ENCODE data around the gene MAN2B1. TPM values are rescaled to one million over a fixed set of nuclear protein-coding genes. Genes with fewer than 3 reads are reported as not detected.
"Not testable (repeated sequence)": the region's sequence is repeated elsewhere in the genome, so short reads cannot be mapped to it uniquely, and the experiment has no call there.

The MAN2B1 gene
- total RNA-seq, 1 donor from 2014 or later, result 76.4 TPM

DNA sequence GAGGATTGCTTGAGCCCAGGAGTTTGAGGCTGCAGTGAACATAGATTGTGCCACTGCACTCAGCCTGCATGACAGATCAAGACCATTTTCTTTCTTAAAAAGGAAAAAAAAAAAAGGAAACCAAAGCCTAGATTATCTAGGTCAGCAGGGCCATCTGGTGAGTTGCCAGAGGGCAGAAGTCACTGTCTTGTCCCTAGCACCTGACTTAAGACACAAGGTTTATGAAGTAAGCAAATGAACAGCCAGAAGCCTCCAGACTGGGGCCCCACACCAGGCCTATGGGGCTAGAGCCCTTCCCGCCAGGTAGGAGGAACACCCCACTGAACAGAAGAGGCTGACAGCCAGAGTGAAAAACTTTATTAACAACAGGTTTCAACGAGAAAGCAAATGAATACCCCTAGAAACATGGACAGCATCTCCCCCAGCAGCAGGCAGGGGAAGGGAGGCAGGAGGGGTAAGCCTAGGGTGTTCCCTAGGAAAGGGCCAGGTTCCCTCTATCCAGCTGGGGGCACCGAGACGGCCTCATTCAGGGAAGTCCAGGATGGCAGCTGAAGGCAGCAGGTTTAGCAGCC, 1.3 kb upstream of the MAN2B1 start:
- intact Hi-C loops (cut with DNase I), result no loop called here

DNA sequence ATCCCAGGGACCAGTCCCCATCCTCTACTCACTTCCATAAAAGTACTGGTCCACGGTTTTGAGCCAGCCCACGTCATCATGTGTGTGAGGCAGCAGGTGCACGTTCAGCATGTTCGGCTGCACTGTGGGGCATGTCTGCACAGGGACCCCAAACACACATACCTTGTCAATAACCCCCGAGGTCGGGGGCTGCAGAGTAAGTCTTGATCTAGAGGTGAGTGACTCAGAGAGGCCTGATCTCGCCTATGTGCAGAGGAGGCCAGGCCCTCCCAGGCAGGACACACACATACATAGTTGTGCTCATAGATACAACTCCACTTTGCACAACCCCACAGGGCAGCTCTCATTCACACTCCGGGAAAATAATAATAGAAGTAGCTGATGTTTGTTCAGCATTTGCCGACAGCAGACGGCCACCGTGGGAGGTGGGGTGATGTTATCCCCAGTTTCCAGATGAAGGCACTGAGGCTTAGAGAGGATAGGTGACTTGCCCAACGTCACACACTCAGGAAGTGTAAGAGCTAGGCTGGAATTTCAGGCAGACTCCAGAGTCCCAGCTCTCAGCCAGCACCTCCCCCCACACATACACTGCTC, 774 bp downstream of the MAN2B1 start:
- DNase-seq (ENCODE audit: low spot score), result no peak
- intact Hi-C loops (cut with DNase I), result no loop called here
- ATAC-seq, result no peak

More for the DNA sequence above, 1.3 kb upstream of the MAN2B1 start:
- ATAC-seq, result no peak
- DNase-seq (ENCODE audit: low spot score), result no peak

DNA sequence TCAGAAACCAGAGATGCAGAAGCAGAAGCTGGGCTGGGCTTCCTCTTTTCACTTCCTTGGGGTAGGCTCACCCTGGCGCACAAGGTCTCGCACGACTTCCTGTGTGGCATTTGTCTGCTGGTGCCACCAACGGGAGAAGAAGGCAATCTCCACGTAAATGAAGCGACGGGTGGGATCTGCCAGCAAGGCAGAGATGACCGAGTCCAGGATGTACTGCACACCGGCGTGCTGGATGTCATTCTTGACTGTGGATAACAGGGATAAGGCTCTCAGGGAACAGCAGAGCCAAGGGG, 1.3 kb downstream of the MAN2B1 start:
- ATAC-seq, result no peak
- no peak for DNase-seq (ENCODE audit: low spot score)
- intact Hi-C loops (cut with DNase I), result no loop called here

DNA sequence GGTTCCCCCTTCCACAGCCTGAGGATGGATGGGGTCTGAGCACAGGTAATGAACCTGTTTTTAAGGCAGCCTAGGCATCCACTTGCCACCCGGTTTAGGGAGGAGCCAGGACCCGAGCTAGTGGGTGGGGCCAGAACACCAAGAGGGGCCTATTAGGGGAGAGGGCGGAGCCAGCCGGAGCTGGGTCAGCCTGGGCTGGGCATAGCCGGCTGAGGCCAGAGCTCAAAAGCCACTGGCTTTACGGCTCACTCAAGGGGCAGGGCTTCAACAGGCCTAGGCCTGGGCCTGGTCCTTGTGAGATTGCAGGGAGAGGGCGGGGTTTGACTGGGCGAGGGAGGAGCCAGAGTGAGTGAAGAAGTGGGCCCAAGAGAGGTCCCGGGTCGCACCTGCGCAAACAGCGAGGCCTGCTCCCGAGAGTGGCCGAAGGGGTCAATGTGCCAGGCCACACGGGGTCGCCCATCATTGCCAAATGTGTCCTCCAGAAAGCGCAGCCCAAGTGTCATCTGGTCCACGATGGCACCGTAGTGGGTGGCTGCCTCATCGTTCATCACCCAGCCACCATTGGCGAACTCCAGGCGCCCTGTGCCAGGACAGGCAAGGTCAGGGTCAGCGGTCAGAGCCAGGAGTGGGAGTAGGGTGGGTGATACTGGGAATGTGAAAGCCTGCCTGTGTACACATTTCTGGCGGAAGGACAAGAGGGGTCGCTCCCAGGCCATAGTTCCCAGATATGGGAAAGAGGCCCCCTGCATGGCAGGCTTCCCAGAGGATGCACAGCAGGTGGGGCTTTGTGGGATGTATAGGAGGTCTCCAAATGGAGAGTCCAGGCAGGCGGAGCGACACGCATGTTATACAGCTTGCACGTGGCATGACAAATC, 1.9 kb downstream of the MAN2B1 start:
- intact Hi-C loops (cut with DNase I), result no loop called here
- ATAC-seq (no peak), DNase-seq (ENCODE audit: low spot score) (no peak)

DNA sequence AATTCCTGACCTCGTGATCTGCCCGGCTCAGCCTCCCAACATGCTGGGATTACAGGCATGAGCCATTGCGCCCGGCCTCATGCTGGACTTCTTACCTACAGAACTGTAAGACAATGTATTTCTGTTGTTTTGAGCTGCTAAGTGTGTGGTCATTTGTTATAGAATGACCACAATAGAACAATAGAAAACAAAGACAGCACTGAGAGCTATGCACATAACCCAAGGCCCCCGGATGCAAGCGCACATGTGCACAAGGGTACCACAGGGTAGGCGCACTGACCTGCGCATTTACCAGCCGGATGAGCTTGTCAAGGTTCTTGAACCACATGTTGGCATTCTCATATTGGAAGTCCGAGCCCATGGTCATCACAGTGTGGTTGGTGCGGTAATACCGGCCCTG, 5.6 kb downstream of the MAN2B1 start:
- DNase-seq (ENCODE audit: low spot score) (no peak), ATAC-seq (no peak)
- intact Hi-C loops (cut with DNase I), result no loop called here

DNA sequence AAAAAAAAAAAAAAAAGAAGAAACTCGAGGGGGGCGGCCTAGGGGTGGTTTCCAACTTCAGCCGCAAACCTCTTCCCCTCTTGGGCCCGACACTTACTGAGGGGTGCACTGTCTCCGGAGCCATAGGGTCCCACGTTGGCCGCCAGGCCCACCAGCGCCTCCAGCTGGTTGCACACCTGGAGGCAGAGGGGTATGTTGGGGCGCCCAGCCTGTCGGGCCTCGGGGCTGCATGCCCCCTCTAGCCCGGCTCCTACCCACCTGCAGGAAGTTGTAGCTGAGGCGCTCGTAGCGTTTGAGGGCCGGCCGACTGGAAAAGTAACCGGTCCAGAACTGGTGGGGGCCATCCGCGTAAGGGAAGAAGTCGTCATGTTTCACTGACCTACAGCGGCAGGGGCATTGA, 8.6 kb downstream of the MAN2B1 start:
- DNase-seq (ENCODE audit: low spot score), result no peak
- ATAC-seq, result no peak
- intact Hi-C loops (cut with DNase I), result loop anchor here (5.0 kb wide), 1 partner anchor 949 kb away; no protein-coding TSS in a partner anchor

DNA sequence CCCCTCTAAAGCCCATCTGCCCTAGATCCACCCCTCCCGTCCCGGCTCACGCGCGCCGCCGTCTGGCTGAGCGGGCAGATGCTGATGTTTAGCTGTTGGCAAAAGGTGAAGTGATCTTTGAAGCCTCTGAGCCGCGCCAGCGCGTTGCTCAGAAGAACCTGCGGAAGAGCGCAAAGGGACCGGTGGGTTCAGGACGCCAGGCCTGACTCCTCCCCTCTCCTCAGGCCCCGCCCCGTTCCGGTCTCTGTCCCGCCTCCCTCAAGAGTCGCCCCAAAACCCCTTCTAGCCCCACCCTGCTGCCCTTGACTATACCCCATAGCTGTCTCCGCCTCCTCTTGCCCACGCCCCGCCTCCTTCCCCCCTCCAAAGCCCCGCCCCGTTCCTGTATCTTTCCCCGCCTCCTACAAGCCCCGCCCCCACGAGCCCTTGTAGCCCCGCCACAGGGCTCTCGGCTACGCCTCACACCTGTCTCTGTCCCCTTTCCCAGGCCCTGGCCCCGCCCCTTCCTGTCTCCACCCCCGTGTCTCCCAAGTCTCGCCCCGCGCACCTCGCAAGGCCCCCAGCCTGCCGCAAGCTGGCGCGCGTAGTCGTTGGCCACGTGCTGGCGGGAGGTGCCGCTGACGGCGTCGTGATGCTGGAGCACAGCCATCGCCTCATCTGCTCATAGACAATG, 9.5 kb downstream of the MAN2B1 start:
- ATAC-seq, result no peak
- intact Hi-C loops (cut with DNase I), result loop anchor here (5.0 kb wide), 1 partner anchor 950 kb away; no protein-coding TSS in a partner anchor
- DNase-seq (ENCODE audit: low spot score), result no peak

DNA sequence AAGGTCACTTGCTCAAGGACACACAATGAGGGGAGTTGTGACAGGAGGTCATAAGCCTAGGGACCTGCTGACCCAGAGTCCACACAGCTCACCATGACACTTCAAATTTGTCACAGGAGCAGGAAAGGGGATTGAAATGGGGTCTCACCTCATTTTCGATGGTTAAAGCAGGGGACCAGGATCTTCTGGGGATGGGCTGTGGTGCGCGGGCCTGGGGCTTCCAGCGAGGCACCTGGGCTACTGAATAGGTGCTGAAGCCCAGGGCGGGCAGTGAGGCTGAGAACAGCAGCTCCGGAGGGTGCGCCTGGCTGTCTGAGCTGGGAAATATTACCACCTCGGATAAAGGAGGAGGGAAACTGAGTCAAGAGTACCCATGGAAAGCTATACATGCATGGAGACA, 11.0 kb downstream of the MAN2B1 start:
- DNase-seq (ENCODE audit: low spot score) (no peak), ATAC-seq (no peak)
- intact Hi-C loops (cut with DNase I), result loop anchor here (5.0 kb wide), 1 partner anchor 952 kb away; no protein-coding TSS in a partner anchor

DNA sequence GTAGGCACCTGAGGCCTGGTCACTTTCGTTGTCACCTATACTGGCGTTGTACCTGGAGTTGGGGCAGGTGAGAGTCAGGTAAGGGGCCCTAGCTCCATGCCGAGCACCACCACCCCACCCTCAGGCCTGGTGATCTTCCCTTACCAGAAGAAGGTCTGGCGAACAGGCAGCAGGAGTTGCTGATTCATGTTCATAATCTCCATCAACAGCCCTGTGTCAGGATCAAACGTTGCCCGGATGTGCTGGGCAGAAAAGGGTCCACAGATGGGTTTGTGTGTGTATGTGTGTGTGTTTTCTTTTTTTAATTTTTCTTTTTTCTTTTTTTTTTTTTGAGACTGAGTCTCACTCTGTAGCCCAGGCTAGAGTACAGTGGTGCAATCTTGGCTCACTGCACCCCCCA, 14.3 kb downstream of the MAN2B1 start:
- ATAC-seq, result no peak
- intact Hi-C loops (cut with DNase I), result no loop called here
- no peak for DNase-seq (ENCODE audit: low spot score)

DNA sequence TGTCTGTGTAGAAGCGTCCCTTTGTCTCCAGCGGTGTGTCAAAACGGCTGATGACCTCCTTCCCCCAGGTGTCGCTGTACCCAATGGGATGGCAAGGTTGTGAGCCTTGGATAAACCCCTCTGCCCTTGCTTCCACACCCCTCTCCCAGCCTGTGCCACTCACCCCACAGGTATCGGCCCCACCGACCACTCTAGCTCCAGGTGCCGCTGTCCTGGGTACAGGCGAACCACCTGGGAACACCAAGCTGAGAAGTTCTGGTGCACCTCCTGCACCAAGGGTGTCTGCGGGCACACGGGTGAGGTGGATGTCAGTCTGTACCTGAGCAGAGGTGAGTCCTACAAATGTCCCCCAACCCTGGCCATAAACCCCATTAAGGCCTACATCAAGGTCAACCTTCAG, 16.6 kb downstream of the MAN2B1 start:
- no peak for DNase-seq (ENCODE audit: low spot score)
- intact Hi-C loops (cut with DNase I), result no loop called here

DNA sequence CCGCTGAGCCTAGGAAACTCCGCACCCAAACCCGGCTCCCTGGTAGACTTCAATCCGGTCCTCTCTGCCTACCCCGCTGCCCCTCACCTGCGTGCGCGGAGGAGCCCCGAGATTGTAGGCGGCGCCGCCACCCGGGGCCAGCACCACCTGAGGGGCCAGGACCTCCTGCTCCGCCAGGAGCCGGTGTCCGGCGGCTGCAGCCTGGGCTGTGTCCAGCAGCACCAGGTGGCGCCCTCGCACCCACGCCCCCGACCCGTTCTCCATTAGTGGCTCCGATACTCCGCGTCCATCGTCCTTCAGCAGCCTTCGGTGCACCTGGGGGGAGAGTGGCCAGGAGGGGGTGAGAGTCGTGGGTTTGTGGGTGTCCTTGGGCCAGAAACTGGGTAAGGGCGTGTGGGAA, 18.5 kb downstream of the MAN2B1 start:
- ATAC-seq (peak; percentile 16), DNase-seq (ENCODE audit: low spot score) (no peak)
- intact Hi-C loops (cut with DNase I), result no loop called here

More for the DNA sequence above, 16.6 kb downstream of the MAN2B1 start:
- ATAC-seq, result no peak

DNA sequence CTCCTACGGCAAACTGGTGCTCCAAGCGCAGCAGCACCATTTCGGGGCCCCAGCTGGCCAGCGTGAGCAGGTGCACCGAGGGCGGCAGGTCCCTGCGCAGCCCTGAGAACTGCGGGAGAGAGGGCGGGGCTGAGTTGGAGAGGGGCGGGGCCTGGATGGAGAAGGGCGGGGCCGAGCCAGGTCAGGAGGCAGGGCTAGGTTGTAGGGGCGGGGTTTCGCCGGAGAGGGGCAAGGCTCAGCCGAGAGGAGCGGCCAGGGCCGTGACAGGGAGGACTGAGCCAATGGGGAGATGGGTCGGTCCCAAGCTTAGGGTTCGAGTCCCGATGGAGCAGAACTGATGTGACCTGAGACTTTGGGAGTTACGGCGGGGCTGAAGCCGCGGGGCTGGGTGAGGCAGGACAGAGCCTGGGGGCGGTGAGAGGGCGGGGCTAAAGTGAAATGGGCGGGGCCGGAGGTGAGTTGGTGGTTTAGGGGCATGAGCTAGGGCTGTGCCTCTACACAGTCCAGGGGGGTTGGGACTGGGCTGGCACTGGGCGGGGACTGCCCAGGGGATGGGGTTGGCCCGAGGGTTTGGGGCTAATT, 19.0 kb downstream of the MAN2B1 start:
- ATAC-seq (peak; percentile 90), DNase-seq (ENCODE audit: low spot score) (peak; percentile 83)
- intact Hi-C loops (cut with DNase I), result no loop called here

DNA sequence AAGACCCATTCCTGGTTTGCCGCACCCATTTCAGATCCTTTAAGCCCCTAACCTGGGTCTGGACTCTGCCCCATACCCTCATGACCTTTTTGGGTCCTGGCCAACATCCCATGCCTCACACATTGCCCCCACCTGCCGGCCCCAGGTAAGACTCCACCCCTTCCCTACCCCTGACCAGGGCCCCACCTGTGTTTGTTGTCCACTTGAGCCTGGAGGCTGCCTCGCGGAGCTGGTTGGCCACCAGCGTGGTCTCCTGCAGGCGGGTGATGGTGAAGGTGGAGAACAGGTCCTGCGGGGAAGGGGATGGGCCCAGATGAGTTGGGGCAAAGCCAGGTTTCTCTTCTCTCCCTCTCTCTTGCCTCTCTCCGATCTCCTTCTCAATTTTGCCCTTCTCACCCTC, 19.5 kb downstream of the MAN2B1 start:
- intact Hi-C loops (cut with DNase I), result no loop called here
- DNase-seq (ENCODE audit: low spot score), result no peak
- ATAC-seq, result peak; percentile 5

DNA sequence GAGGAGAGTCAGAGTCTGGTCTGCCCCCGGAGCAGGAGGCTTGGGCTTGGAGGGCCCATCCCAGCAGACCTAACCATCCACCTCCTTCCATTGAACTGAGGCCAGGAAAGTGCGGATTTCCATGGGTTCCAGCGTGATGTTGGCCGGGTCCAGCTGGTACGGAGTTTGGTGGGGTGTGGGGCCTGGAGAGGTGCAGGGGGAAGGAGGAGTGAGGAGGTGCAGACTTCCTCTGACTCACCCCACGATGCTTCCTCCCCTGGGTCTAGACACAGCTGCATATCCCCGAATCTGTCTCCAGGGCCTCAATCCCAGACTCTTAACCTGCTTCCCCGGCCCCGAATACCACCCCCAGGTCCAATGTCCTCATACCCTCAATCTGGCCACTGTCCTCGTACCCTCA, 20.0 kb downstream of the MAN2B1 start:
- ATAC-seq (no peak), DNase-seq (ENCODE audit: low spot score) (no peak)
- intact Hi-C loops (cut with DNase I), result no loop called here

DNA sequence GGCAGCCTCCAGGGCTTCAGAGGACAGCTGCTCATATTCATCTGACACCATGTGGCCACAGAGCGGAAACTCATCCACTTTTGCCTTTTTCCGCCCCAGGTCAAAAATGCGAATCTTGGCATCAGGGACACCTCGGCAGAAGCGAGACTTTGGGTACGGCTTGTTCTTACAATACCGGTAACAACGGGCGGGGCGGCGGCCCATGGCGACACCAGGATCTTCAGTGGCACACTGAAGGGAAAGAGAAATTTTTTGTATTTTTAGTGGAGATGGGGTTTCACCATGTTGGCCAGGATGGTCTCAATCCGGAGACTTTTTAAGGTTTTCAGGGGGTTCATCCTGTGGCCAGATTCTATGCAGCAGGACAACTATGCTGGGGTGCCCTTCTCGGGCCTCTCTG, 22.8 kb downstream of the MAN2B1 start:
- intact Hi-C loops (cut with DNase I); DNase-seq (ENCODE audit: low spot score); ATAC-seq: not testable (repeated sequence)

DNA sequence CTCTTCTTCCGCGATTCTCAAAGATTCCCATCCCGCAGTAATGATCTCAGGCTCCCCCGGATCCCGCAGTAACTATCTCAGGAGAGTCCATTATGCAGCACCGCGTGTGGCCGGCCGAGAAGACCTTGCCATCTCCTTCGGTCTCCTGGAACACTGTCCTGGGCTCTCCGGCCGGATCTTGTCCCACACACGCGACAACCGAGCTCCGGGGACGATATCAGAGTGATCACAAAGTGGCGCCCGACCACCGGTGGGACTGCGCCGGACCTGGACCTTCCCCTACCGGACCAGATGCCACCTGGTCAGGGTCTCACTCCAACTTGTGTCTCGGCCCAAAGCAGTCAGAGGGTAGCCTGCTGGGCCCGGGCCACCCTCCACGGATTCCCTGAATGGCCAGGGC, 24.0 kb downstream of the MAN2B1 start:
- intact Hi-C loops (cut with DNase I), result no loop called here
- ATAC-seq, result no peak
- DNase-seq (ENCODE audit: low spot score), result no peak

DNA sequence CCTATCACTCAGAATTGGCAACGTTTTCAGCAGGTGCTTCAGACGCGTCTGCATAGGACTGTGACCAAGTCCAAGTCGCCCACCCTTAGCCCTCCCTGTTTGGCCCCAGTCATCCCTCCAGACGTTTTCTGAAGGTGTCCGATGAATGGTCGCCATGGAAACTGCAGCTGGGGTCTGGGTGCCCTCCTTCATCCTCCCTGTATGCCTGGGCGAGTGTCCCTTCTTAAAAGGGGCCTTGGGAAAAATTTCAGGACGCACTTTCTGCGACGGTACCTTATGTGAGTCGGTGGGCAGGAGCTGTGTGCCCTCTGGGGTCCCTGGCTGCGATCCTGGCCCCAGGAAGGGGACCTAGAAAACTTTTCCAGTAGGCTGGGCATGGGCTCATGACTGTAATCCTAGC, 25.1 kb downstream of the MAN2B1 start:
- ATAC-seq (no peak), DNase-seq (ENCODE audit: low spot score) (no peak)
- intact Hi-C loops (cut with DNase I), result no loop called here

DNA sequence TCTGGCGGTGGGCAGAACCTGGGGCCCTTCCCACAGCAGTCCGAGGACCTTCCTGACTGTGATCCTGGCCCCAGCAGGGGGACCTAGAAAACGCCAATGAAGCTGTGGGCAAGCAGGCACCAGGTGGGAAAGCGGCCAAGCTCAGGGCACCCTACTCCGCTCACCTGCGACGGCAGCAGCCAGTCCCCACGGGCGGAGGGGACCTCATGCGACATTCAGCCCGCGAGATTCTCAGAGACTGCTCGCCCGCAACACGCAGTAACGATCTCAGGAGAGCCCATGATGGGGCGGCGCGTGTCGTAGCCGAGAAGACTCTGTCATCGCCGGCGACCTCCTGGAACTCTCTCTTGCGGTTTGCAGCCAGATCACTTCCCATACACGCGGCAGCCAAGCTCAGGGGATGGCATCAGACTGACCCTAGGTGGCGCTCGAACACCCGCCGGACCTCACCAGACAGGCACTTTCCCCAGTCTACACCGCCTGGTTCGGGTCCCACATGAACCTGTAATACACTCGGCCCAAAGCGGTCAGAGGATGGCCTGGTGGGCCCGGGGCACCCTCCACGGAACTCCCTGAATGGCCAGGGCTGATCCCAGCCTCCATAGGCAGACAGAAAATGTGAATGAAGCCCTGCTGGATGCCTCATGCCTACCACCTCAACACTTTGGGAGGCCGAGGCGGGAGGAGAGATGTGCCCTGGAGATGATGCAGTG, 26.5 kb downstream of the MAN2B1 start:
- intact Hi-C loops (cut with DNase I), result no loop called here
- peak; percentile 92 for ATAC-seq
- peak; percentile 88 for DNase-seq (ENCODE audit: low spot score)

DNA sequence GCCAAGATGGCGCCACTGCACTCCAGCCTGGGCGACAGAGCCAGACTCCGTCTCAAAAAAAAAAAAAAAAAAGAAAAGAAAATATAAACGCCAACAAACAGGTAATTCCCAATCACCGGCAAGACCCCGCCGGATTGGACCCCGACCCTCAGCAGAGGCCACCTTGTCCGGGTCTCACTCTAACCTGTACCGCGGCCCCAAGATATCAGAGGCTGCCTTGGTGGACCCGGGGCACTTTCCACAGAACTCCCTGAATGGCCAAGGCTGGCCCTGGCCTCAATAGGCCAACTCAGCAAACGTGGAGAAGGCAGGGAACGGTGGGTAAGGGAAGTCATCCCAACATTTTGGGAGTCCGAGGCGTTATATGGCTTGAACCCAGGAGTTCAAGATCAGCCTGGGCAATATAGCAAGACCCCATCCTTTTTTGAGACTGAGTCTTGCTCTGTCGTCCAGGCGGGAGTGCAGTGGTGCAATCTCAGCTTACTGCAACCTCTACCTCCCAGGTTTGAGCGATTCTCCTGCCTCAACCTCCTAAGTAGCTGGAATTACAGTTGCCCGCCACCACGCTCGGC, 27.8 kb downstream of the MAN2B1 start:
- ATAC-seq (no peak), DNase-seq (ENCODE audit: low spot score) (no peak)
- intact Hi-C loops (cut with DNase I), result no loop called here
